Measurements from ENCODE around the gene ZSWIM6. TPM values are rescaled to one million over a fixed set of nuclear protein-coding genes. Genes with fewer than 3 reads are reported as not detected.

Gene ZSWIM6
- total RNA-seq, 1 experiment from 2014 or later, result 4.2 TPM

GRCh38 chr5:61292062-61292657 is 39.9 kb upstream of the ZSWIM6 start:
- Histone ChIP-seq H3K36me3 (ENCODE audit: insufficient read depth, low read length) (no peaks in the 10 kb centered on the region), H4K20me1 (ENCODE audit: insufficient read depth, low read depth, low read length) (no peaks in the 10 kb centered on the region), H3K4me3 (ENCODE audit: low read length) (no peak overlapping the region), H3K4me2 (ENCODE audit: low read depth, low read length, poor library complexity, severe bottlenecking) (no peak overlapping the region), H3K9me2 (replicated peaks; ENCODE audit: insufficient read depth, low read length) (no peaks in the 10 kb centered on the region), H3K27me3 (ENCODE audit: low read length) (no peaks in the 10 kb centered on the region), H2AFZ (ENCODE audit: low read length) (no peak overlapping the region), H3K4me1 (ENCODE audit: low read length) (no peaks in the 10 kb centered on the region), H3K27ac (ENCODE audit: low read length) (no peak overlapping the region), H3K79me2 (ENCODE audit: low read length) (no peaks in the 10 kb centered on the region), H3K9me3 (ENCODE audit: low read length) (no peaks in the 10 kb centered on the region), H3K9ac (ENCODE audit: low read length) (no peak overlapping the region)
- DNase-seq, result no peak

GRCh38 chr5:61293071-61293470 is 39.0 kb upstream of the ZSWIM6 start:
- Histone ChIP-seq H3K9me3 (ENCODE audit: low read length) (no peaks in the 10 kb centered on the region), H2AFZ (ENCODE audit: low read length) (no peak overlapping the region), H3K9me2 (replicated peaks; ENCODE audit: insufficient read depth, low read length) (no peaks in the 10 kb centered on the region), H3K4me3 (ENCODE audit: low read length) (no peak overlapping the region), H3K9ac (ENCODE audit: low read length) (no peak overlapping the region), H3K27me3 (ENCODE audit: low read length) (no peaks in the 10 kb centered on the region), H4K20me1 (ENCODE audit: insufficient read depth, low read depth, low read length) (no peaks in the 10 kb centered on the region), H3K27ac (ENCODE audit: low read length) (no peak overlapping the region), H3K4me2 (ENCODE audit: low read depth, low read length, poor library complexity, severe bottlenecking) (no peak overlapping the region), H3K4me1 (ENCODE audit: low read length) (no peaks in the 10 kb centered on the region), H3K79me2 (ENCODE audit: low read length) (no peaks in the 10 kb centered on the region), H3K36me3 (ENCODE audit: insufficient read depth, low read length) (no peaks in the 10 kb centered on the region)
- DNase-seq, result no peak

- H3K27me3 ChIP-seq (ENCODE audit: low read length), result no peaks in the 10 kb centered on the region
Observed at GRCh38 chr5:61293873-61294272, 38.2 kb upstream of the ZSWIM6 start.

GRCh38 chr5:61295365-61295764 is 36.7 kb upstream of the ZSWIM6 start:
- no peaks in the 10 kb centered on the region for H3K36me3 ChIP-seq (ENCODE audit: insufficient read depth, low read length)
- no peaks in the 10 kb centered on the region for H3K27me3 ChIP-seq (ENCODE audit: low read length)
- no peak overlapping the region for H3K9ac ChIP-seq (ENCODE audit: low read length)
- H3K9me2 ChIP-seq (replicated peaks; ENCODE audit: insufficient read depth, low read length), result no peaks in the 10 kb centered on the region
- no peak overlapping the region for H3K4me3 ChIP-seq (ENCODE audit: low read length)
- no peak overlapping the region for H2AFZ ChIP-seq (ENCODE audit: low read length)
- H3K79me2 ChIP-seq (ENCODE audit: low read length), result no peaks in the 10 kb centered on the region
- DNase-seq, result no peak
- no peak overlapping the region for H3K4me2 ChIP-seq (ENCODE audit: low read depth, low read length, poor library complexity, severe bottlenecking)
- no peaks in the 10 kb centered on the region for H4K20me1 ChIP-seq (ENCODE audit: insufficient read depth, low read depth, low read length)
- H3K27ac ChIP-seq (ENCODE audit: low read length), result no peak overlapping the region
- no peaks in the 10 kb centered on the region for H3K9me3 ChIP-seq (ENCODE audit: low read length)
- H3K4me1 ChIP-seq (ENCODE audit: low read length), result no peaks in the 10 kb centered on the region

More at GRCh38 chr5:61293873-61294272, 38.2 kb upstream of the ZSWIM6 start:
- Histone ChIP-seq H3K9me2 (replicated peaks; ENCODE audit: insufficient read depth, low read length) (no peaks in the 10 kb centered on the region), H3K36me3 (ENCODE audit: insufficient read depth, low read length) (no peaks in the 10 kb centered on the region), H3K4me1 (ENCODE audit: low read length) (no peaks in the 10 kb centered on the region), H3K79me2 (ENCODE audit: low read length) (no peaks in the 10 kb centered on the region), H4K20me1 (ENCODE audit: insufficient read depth, low read depth, low read length) (no peaks in the 10 kb centered on the region), H3K9ac (ENCODE audit: low read length) (no peak overlapping the region), H2AFZ (ENCODE audit: low read length) (no peak overlapping the region), H3K4me2 (ENCODE audit: low read depth, low read length, poor library complexity, severe bottlenecking) (no peak overlapping the region), H3K9me3 (ENCODE audit: low read length) (no peaks in the 10 kb centered on the region), H3K27ac (ENCODE audit: low read length) (no peak overlapping the region), H3K4me3 (ENCODE audit: low read length) (no peak overlapping the region)
- DNase-seq, result no peak

- Histone ChIP-seq H3K4me3 (ENCODE audit: low read length) (no peak overlapping the region), H3K36me3 (ENCODE audit: insufficient read depth, low read length) (no peaks in the 10 kb centered on the region), H4K20me1 (ENCODE audit: insufficient read depth, low read depth, low read length) (no peaks in the 10 kb centered on the region), H3K27ac (ENCODE audit: low read length) (no peak overlapping the region), H3K9me3 (ENCODE audit: low read length) (no peaks in the 10 kb centered on the region), H3K9ac (ENCODE audit: low read length) (no peak overlapping the region), H3K27me3 (ENCODE audit: low read length) (no peaks in the 10 kb centered on the region), H3K4me1 (ENCODE audit: low read length) (no peaks in the 10 kb centered on the region), H3K4me2 (ENCODE audit: low read depth, low read length, poor library complexity, severe bottlenecking) (no peak overlapping the region), H2AFZ (ENCODE audit: low read length) (no peak overlapping the region), H3K9me2 (replicated peaks; ENCODE audit: insufficient read depth, low read length) (no peaks in the 10 kb centered on the region), H3K79me2 (ENCODE audit: low read length) (no peaks in the 10 kb centered on the region)
- DNase-seq, result no peak
Observed at GRCh38 chr5:61298066-61298465, 34.0 kb upstream of the ZSWIM6 start.

GRCh38 chr5:61298580-61298979 is 33.5 kb upstream of the ZSWIM6 start:
- Histone ChIP-seq H3K27me3 (ENCODE audit: low read length) (no peaks in the 10 kb centered on the region), H3K4me2 (ENCODE audit: low read depth, low read length, poor library complexity, severe bottlenecking) (no peak overlapping the region), H3K9me2 (replicated peaks; ENCODE audit: insufficient read depth, low read length) (no peaks in the 10 kb centered on the region), H2AFZ (ENCODE audit: low read length) (no peak overlapping the region), H4K20me1 (ENCODE audit: insufficient read depth, low read depth, low read length) (no peaks in the 10 kb centered on the region), H3K36me3 (ENCODE audit: insufficient read depth, low read length) (no peaks in the 10 kb centered on the region), H3K79me2 (ENCODE audit: low read length) (no peaks in the 10 kb centered on the region), H3K9me3 (ENCODE audit: low read length) (no peaks in the 10 kb centered on the region), H3K27ac (ENCODE audit: low read length) (no peak overlapping the region), H3K4me1 (ENCODE audit: low read length) (no peaks in the 10 kb centered on the region), H3K9ac (ENCODE audit: low read length) (no peak overlapping the region), H3K4me3 (ENCODE audit: low read length) (no peak overlapping the region)
- DNase-seq, result no peak

GRCh38 chr5:61299261-61299681 is 32.8 kb upstream of the ZSWIM6 start:
- Histone ChIP-seq H2AFZ (ENCODE audit: low read length) (no peak overlapping the region), H3K9ac (ENCODE audit: low read length) (no peak overlapping the region), H3K4me3 (ENCODE audit: low read length) (no peak overlapping the region), H3K9me3 (ENCODE audit: low read length) (no peaks in the 10 kb centered on the region), H4K20me1 (ENCODE audit: insufficient read depth, low read depth, low read length) (no peaks in the 10 kb centered on the region), H3K79me2 (ENCODE audit: low read length) (no peaks in the 10 kb centered on the region), H3K27me3 (ENCODE audit: low read length) (no peaks in the 10 kb centered on the region), H3K4me2 (ENCODE audit: low read depth, low read length, poor library complexity, severe bottlenecking) (no peak overlapping the region), H3K36me3 (ENCODE audit: insufficient read depth, low read length) (no peaks in the 10 kb centered on the region), H3K4me1 (ENCODE audit: low read length) (no peaks in the 10 kb centered on the region), H3K9me2 (replicated peaks; ENCODE audit: insufficient read depth, low read length) (no peaks in the 10 kb centered on the region), H3K27ac (ENCODE audit: low read length) (no peak overlapping the region)
- DNase-seq, result no peak

- Histone ChIP-seq H3K4me2 (ENCODE audit: low read depth, low read length, poor library complexity, severe bottlenecking) (no peak overlapping the region), H3K9me2 (replicated peaks; ENCODE audit: insufficient read depth, low read length) (no peaks in the 10 kb centered on the region), H3K9ac (ENCODE audit: low read length) (no peak overlapping the region), H3K79me2 (ENCODE audit: low read length) (no peaks in the 10 kb centered on the region), H3K4me1 (ENCODE audit: low read length) (no peaks in the 10 kb centered on the region), H3K9me3 (ENCODE audit: low read length) (no peaks in the 10 kb centered on the region), H3K27me3 (ENCODE audit: low read length) (no peaks in the 10 kb centered on the region), H4K20me1 (ENCODE audit: insufficient read depth, low read depth, low read length) (no peaks in the 10 kb centered on the region), H3K4me3 (ENCODE audit: low read length) (no peak overlapping the region), H3K36me3 (ENCODE audit: insufficient read depth, low read length) (no peaks in the 10 kb centered on the region), H3K27ac (ENCODE audit: low read length) (no peak overlapping the region), H2AFZ (ENCODE audit: low read length) (no peak overlapping the region)
- no peak for DNase-seq
Observed at GRCh38 chr5:61301341-61302199, 30.5 kb upstream of the ZSWIM6 start.
